Activated naive CD4-positive, alpha-beta T cell treated with anti-CD3 and anti-CD28 coated beads, Interleukin-2, amount 50 U/mL, for 16 hours (primary cell): Measurements from ENCODE around the gene C2CD4A.
"Not testable (repeated sequence)": the region's sequence is repeated elsewhere in the genome, so short reads cannot be mapped to it uniquely, and the experiment has no call there.

Experiments
- DNase-seq: peaks from one replicate; pipeline ENCODE4 v3.0.0-alpha.2; 2020

C2CD4A gene, protein sequence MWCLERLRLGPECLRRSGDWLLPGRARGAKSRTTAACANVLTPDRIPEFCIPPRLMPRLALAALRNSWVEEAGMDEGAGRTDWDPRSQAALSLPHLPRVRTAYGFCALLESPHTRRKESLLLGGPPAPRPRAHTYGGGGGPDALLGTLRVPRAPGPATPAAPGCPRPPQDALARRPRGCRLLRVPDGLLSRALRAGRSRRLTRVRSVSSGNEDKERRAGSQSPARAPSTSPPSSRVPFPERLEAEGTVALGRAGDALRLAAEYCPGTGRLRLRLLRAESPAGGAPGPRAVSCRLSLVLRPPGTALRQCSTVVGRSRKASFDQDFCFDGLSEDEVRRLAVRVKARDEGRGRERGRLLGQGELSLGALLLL

DNA sequence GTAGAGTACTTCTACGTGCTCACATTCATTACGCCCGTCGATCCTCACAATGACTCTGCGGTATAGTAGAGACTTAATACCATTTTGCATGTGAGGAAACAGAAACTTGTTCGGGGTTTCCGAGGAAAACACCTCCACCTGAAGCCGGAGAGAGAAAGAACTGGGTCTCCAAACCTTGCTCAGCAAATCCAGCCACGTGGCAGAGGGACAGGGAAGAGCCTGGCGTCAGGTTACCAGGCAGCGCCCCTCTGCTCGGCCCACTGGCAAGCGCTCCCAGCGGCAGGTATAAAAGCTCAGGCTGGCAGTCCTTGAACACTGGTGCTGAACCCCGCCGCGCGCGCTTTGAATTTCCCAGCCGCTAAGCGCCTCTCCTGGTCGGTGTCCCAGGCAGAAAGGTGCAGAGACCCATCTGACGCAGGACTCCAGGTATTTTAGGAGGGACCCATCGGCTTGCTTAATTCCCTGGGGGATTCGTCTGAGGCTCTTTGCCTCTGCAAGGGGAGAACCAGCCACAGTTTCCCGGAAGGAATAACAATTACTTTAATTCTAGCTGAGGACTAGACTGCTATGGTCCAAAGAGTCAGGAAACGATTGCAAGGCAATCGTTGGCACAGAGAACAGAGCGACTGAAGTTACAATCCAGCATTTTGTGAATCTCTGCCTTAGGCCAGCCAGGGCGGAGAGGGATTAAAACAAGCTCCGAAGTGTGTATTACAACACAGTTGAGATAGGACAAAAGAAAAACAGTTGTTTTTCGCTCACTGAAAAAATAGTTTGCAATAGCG is at the start of gene C2CD4A:
Gene C2CD4A, plus strand, starts transcription at position 315 of the 785 bp plus-strand sequence. CDS start 637 bp downstream, outside the sequence.
- DNase-seq, result peak; percentile 61

DNA sequence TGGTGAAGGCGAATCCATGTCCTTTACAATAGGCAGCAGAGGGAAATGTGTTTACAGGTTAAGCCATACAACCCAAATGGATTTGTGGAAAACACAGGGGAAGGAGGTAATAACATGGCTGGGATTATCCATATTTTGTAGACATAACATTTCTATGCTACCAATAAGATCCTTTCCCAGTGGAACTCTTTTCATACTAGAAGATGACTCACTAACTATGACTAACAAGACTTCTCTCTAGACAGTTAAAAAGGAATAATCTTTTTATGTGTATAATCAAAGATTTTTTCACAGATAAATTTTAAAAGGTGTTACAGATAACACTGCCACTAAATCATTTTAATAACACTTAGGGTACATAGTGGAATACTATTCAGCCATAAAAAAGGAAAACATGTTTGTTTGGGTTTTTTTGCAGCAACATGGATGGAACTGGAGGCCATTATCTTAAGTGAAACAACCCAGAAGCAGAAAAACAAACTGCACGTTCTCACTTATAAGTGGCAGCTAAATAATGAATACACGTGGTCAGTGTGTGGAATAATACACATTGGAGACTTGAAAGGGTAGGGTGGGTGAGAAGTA is 46.1 kb upstream of the C2CD4A start:
- no peak for DNase-seq

DNA sequence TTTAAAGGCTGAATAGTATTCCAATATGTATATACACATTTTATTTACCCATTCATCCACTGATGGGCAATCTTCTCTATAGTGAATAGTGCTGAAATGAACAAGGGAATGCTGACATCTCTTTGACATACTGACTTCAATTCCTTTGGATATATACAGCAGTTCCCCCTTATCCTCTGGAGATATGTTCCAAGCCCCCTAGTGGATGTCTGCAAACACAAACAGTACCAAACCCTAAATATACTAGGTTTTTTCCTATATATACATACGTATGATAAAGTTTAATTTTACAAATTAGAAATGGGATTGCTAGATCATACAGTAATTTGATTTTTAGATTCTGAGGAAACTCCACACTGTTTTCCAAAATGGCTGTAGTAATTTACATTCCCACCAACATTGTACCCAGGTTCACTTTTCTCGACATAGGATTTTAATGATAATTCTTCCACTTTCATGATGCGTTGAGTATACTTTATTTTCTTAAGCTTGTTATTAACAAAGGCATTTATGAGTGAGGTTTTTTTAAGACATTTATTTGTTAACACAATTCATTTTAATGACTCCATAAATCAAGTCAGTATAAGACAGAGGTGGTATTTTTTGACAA is 44.7 kb upstream of the C2CD4A start:
- DNase-seq, result no peak

DNA sequence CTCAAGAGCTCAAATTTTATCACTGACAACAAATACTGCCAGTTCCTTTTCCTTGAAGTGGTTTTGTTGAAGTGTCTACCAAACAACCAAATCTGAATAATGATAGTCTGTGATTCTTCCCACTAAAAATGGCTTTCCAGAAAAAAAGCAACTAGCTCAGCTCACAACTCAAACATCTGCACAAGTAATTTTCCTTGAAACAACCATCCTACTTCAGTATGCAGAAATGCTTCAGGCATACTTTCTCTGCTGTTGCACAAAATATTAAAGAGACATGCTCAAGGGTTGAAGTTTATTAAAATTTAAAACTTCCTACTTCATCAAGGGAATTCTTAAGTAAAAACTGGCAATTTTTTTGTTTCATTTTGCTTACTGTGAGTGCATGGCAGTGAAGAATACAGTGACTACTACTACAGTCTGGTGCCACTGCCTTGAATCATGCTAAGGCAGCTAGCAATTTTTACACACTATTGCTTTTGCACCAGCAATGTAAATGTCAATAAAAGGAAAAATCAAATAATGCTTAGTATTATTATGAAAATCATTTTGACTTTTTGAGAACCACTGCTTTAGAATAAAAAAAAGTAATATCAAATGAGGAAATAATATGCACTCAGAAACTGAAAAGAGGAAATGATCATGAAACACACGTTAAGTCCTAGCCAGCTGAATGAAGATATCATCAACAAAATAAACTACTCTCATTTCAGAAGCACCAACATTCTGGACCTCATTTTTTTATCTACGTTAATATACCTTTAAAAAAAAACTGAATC is 40.1 kb upstream of the C2CD4A start:
- DNase-seq, result no peak

DNA sequence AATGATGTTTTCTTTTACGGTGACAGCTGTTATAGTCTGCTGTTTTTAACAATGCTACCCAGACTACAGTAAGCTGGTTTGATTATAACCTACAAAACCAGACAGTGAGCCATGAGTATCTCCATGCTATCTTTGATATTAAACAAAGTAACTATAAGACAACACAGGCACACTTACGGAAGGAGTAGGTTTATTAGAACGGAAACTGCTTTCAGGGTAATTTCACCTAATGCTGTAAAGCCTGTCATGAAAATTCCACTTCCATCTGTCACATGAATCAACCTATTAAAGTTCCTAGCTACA is 39.6 kb upstream of the C2CD4A start:
- no peak for DNase-seq

DNA sequence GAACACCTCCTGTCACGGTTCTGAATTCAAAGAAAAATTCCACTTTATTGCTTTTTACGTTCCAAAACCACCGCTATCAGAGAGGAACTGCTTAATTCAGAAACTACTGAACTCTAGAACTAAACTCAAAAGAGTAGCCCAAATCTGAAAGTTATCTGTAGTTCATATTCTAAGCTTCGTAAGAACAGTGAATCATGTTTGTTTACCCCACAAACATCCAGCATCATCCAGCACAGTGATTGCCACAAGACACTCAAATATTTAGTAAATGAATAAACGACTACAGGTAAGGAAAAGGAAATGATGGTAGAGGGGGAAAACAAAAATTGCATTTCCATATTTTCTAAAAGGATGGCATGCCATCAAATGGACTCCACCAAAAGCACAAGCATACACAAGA is 38.9 kb upstream of the C2CD4A start:
- no peak for DNase-seq

DNA sequence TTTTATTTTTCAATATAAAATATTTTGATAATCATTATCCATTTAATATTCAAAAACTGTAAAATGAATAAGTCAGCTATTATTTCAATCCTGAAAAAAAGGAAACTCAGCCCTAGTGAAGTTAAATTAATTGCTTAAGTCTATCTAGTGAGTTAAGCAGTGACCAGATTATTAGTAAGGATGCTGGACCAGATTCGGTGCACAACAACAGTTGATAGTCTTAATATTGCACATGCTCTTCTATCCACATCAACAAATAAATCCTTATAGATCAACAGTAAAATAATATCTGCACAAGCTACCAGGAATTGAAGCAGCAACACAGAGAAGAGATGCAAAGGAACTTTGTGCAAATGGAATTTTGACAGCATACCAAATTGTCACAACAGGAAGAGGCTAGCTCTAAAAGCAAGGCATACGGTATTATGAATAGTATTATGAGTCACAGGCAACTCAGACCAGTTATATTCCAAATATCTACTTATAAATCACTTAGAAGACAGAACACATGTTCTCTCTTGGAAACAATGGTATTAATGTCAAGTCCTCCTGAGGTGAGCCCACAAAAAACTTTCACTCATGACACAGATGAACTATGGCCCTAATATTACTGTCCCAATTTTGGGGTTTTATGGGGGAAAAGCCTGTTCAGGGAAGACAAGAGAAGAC is 31.4 kb upstream of the C2CD4A start:
- no peak for DNase-seq

DNA sequence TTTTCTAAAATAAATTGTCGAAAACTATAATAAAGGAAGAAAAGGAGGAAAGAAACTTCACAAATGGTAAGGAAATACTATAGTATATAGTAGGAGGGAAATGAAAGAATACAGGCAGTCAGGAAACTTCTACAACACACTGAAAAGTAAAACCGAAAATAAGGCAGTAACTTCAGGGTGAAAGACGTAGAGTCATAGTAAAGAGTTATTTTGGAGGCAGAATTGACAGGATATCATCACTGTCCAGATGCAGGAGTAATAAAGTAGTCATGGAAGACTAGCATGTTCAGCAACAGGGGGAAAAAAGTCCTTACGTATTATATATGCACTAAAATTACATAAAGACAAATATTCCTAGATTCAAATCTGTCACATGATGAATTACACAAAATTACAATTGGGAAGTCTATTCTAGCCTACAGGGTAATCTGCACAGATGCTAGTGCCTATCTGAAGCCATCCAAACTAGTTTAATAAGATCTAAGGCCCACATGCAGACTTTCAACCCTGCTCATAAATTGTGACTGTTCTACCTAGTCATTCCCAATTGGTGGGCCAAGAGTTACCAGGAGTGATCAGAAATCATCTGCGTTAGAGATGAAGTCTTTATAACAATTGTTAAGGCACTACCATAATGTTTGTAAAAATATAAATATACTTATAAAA is 20.6 kb upstream of the C2CD4A start:
- no peak for DNase-seq

DNA sequence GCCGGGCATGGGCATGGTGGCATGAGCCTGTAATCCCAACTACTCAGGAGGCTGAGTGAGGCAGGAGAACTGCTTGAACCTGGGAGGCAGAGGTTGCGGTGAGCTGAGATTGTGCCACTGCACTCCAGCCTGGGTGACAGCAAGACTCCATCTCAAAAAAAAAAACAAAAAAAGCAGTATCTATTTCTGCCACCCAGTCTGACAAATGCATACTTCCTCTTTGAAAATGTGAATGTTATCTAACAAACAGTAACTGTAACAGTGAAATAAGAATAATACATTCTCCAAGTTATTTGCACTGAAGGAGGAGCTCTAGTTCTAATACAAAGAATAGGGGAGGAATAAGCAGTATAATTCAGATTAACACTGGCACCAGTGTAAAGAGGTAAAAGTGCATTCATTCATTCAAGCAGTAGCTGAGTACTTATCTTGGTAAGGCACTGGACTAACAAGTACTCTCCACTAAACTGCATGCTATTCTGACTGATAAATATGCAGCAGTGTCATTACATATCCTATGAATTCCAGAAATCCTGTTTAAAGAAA is 19.4 kb upstream of the C2CD4A start:
- DNase-seq, result no peak

DNA sequence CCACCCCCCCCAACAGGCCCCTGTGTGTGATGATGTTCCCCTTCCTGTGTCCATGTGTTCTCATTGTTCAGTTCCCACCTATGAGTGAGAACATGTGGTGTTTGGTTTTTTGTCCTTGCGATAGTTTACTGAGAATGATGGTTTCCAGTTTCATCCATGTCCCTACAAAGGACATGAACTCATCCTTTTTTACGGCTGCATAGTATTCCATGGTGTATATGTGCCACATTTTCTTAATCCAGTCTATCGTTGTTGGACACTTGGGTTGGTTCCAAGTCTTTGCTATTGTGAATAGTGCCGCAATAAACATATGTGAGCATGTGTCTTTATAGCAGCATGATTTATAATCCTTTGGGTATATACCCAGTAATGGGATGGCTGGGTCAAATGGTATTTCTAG is 18.5 kb upstream of the C2CD4A start:
- not testable (repeated sequence) for DNase-seq

DNA sequence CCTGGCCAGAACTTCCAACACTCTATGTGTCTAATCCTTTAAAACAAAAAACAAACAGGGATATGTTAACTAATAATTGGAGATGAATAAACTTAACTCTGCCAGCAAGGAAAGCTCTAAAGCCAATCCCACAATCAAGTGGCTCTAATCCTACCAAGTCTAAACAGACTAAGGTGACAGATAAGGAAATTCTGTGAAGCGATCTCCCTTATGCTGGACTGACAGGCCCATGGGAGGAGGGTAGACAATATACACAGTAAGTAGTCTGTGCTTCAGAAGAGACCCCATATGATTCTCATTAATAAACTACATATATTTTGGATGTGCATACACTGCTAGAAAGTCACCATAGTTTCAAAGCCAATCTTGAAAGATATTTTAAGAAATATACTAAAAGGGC is 16.7 kb upstream of the C2CD4A start:
- DNase-seq, result no peak

DNA sequence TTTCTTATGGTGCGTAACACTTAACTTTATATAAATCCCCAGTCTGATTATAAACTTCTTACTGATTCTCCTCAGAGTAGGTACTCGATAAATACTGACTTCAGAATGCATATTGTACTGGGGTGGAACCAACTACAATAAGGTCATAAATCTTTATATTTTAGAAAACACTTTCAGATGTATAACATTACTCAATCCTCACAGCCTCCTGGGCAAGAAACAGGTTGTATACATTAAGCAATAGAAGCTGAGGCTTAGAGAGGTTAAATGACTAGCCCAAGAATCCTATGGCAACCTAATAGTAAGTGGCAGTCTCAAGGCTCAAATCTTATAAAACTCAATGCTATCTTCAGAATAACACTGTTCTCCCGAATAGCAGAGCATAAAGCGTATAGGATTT is 15.6 kb upstream of the C2CD4A start:
- DNase-seq, result no peak

DNA sequence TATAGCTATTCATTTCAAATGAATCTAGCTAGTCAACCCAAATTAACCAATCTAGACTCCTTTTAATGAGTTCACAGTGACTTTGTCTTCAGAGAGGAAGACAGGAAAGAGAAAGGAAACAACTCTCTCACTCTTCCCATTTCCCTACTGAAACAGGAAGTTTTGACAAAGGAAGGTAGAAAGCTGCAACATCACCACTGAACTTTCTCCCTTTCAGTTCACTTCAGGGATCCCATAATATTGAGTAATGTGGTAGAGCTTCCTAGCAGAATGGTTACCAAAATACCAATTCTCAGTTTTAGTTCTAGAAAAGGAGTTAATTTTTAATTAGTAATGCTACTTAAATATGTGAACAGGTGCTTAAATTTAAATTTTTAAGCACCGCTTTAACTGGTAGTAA is 14.1 kb upstream of the C2CD4A start:
- DNase-seq, result no peak

DNA sequence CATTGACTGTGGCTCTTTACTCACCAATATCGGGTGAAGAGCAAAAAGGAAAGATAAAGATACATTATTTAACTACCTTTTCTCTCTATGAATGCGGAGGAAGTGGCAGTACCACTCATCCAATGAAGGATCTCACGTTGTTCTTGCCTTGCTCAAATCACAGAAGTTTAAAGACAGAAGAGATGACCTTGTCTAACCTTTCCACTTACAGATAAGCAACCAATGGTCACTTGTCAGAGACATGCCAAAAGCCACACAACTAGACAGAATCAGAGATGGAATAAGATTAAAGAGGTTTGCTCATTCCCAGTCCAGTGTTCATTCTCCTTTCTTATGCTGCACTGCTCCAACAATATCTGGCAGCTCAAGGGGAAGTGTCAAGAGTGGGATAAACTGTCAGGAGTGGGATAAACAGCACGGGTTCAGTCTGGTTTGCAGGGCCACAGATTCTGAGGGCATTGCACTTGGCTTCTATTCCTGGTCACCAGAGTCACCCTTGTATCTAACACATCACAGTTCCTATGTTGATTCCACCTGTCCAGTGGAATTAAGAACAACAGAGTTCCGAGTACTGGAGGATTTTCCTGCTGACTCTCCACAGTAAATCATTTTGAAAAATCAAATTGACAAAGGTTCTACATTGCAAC is 13.2 kb upstream of the C2CD4A start:
- DNase-seq, result no peak

DNA sequence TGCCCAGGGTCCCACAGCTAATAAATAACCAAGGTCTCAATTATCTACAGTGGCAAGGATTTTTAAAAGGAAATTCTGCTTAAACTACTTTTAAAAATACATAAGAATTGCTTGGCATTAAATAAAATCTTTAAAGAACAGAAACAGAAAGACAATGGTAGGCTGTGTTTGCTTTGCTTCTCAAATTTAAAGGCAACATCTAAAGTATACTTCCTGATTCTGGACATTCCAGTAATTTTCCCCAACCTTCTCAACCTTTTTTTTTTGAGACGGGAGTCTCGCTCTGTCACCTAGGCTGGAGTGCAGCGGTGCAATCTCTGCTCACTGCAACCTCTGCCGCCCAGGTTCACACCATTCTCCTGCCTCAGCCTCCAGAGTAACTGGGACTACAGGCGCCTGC is 11.8 kb upstream of the C2CD4A start:
- no peak for DNase-seq

DNA sequence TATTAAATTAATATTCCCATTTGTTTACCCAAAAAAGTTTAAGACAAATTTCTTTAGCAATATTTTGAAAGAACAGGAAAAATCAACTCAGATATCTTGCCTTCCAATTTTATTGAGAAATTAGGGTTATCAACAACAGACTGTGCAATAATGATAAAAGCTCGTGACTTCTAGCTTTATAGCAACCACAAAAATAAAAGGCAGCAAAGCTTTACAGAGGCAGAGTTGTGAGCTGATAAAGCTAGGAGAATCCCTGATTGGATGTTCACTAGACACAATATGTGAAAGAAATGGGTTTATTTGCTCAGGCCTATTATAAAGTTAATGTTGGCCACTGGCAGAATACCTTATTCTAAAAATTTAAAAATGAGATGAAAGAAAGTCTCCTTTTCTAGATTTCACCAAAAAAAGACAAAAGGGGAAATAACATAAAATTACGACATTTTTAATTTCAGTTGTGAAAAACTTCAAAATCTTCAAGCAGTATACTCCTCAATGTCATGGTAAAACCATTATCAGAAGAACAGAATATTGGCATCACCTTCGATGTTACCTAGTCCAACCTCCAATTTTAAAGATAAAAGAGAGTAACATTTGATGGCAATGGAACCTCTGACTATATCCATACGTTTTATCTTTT is 9.3 kb upstream of the C2CD4A start:
- no peak for DNase-seq

DNA sequence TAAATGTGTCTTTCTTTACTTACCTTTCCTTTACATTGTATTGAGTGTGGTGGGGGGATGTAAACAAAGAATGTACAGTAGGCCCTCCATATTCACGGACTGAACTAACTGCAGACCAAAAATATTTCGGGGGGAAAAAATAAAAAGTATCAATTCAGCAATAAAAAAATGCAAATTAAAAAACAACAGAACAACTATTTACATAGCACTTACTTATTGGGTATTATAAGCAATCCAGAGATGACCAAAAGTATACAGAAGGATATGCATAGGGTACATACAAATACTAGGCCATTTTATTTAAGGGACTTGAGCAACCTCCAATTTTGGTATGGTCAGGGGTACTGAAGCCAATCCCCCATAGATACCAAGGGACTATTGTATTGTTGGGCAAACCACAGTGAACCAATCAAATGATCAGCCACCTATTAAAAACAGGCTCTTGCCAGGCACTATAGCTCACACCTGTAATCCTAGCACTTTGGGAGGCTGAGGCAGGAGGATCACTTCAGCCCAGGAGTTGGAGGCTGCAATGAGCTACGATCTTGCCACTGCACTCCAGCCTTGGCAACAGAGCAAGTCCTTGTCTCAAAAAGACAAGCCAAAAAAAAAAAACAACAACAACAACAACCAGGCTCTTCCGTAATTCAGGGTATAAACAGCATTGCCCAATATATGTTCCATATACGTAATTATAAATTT is 8.3 kb upstream of the C2CD4A start:
- no peak for DNase-seq

DNA sequence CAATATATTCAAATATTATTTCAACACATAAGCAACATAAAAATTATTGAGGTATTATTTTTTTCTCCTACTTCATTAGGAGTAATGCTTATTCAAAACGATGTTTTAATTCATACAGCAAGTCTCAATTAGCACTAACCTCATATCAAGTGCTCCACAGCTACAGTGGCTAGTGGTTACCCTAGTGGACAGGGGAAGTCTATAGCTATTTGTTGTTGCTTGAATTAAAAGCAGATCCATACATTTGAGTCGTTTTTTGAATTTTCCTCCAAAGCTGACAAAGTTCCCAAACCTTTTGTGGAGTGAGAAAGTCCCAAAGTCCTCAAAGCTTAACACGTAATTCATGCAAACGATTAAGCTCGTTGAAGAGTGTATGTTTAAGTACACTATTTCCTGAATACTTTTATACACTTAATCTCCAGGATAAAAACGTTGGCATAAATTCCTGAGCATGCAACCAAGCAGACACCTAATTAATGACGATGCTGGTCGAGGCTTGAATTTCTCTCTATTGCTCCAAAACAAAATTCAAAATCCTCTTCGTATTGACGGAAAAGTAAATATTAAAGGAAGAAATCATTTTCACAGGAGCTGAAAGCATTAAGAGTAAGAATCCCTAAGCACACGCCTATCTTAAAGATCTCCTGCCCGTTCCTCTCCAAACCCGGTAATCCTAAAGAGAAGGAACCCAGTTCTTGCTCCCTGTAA is 7.5 kb upstream of the C2CD4A start:
- no peak for DNase-seq

DNA sequence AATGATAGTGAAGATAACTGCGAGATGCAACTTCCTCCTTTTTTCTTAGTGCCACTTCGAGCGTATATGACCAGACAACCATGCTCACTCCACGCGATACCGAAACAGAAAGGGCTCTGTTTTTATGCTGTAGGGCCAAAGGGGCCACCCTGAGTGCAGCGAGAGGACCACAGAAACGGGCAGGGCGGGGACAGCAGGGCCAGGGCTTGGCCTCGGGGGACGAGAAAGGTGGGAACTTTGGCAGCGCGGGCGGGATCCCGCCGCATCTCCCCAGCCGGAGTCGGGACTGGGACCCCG is 7.0 kb upstream of the C2CD4A start:
- peak; percentile 55 for DNase-seq
